Neuronal stem cell (in vitro differentiated cells): ENCODE data around the gene FAM107A.
A peak's percentile ranks its signal among the peaks of the same experiment; 100 is the strongest.

Experiments
- DNase-seq: peaks from one replicate; pipeline ENCODE4 v3.0.0-alpha.2; 2013; ENCODE audit warnings: low spot score
- H2AFZ ChIP-seq: one replicate; pipeline ENCODE4 v1.6.1; 2013; ENCODE audit warnings: mild to moderate bottlenecking, low read length, inconsistent platforms
- H2AK5ac ChIP-seq: 2 replicates; pipeline ENCODE4 v1.6.1; 2013; ENCODE audit warnings: low read depth, mild to moderate bottlenecking, inconsistent platforms, low read length, moderate library complexity, mixed read lengths
- H2BK120ac ChIP-seq: 2 replicates; pipeline ENCODE4 v1.6.1; 2013; ENCODE audit warnings: low read depth, mild to moderate bottlenecking, inconsistent platforms, low read length, moderate library complexity, mixed read lengths
- H2BK12ac ChIP-seq: one replicate; pipeline ENCODE4 v1.6.1; 2013; ENCODE audit warnings: low read length, inconsistent platforms
- H2BK15ac ChIP-seq: 2 replicates; pipeline ENCODE4 v1.6.1; 2013; ENCODE audit warnings: mild to moderate bottlenecking, low read length, inconsistent platforms, mixed read lengths
- H2BK5ac ChIP-seq: one replicate; pipeline ENCODE4 v1.6.1; 2013; ENCODE audit warnings: inconsistent platforms, mild to moderate bottlenecking, low read length, moderate library complexity
- H3K14ac ChIP-seq: one replicate; pipeline ENCODE4 v1.6.1; 2013; ENCODE audit warnings: low read length, inconsistent platforms
- H3K18ac ChIP-seq: 2 replicates; pipeline ENCODE4 v1.6.1; 2013; ENCODE audit warnings: low read length, inconsistent platforms
- H3K23ac ChIP-seq: 2 replicates; pipeline ENCODE4 v1.6.1; 2013; ENCODE audit warnings: low read depth, mild to moderate bottlenecking, mixed read lengths, low read length, inconsistent platforms; ENCODE audit not compliant: poor library complexity
- H3K27ac ChIP-seq: replicated peaks from 3 replicates; pipeline ENCODE4 v1.5.1; 2013; ENCODE audit warnings: low read length, inconsistent platforms
- H3K27me3 ChIP-seq, 3 experiments: 2 replicates each; pipeline ENCODE4 v1.6.1; 2013; ENCODE audit warnings: low read length in 3 of 3, mild to moderate bottlenecking in 2 of 3, inconsistent platforms in 1 of 3, low read depth in 1 of 3, mixed read lengths in 1 of 3, moderate library complexity in 1 of 3; ENCODE audit not compliant: control insufficient read depth in 3 of 3, insufficient read depth in 3 of 3
- H3K36me3 ChIP-seq, 2 donors: replicated peaks in 1 of 2; 2 replicates each; pipeline ENCODE4 v1.6.1; 2013; ENCODE audit warnings: low read length in 2 of 2; ENCODE audit not compliant: control insufficient read depth in 2 of 2, insufficient read depth in 2 of 2
- H3K4ac ChIP-seq: 2 replicates; pipeline ENCODE4 v1.6.1; 2013; ENCODE audit warnings: inconsistent platforms, mild to moderate bottlenecking, low read length, moderate library complexity
- H3K4me1 ChIP-seq, 2 donors: 1 replicate in 1 of 2; 2 replicates in 1 of 2; pipeline ENCODE4 v1.6.1; 2013; ENCODE audit warnings: low read length in 2 of 2, low read depth in 1 of 2; ENCODE audit not compliant: control insufficient read depth in 2 of 2, insufficient read depth in 1 of 2
- H3K4me2 ChIP-seq: one replicate; pipeline ENCODE4 v1.6.1; 2013; ENCODE audit warnings: mild to moderate bottlenecking, low read length, inconsistent platforms; ENCODE audit not compliant: insufficient read depth, poor library complexity, severe bottlenecking
- H3K4me3 ChIP-seq, 2 donors: 2 replicates each; pipeline ENCODE4 v1.5.1; 2013; ENCODE audit warnings: low read length in 2 of 2, mild to moderate bottlenecking in 2 of 2, inconsistent platforms in 1 of 2, moderate library complexity in 1 of 2
- H3K79me1 ChIP-seq: one replicate; pipeline ENCODE4 v1.6.1; 2013; ENCODE audit warnings: low read depth, mild to moderate bottlenecking, inconsistent platforms, low read length, moderate library complexity
- H3K9ac ChIP-seq: one replicate; pipeline ENCODE4 v1.6.1; 2013; ENCODE audit warnings: mild to moderate bottlenecking, low read depth, low read length, inconsistent platforms; ENCODE audit not compliant: poor library complexity
- H3K9me3 ChIP-seq, 2 donors: replicated peaks in 1 of 2; 2 replicates each; pipeline versions ENCODE3 to v1.6.1; 2013; ENCODE audit warnings: low read length in 2 of 2, mild to moderate bottlenecking in 2 of 2, inconsistent platforms in 1 of 2, low read depth in 1 of 2, mixed read lengths in 1 of 2, moderate library complexity in 1 of 2; ENCODE audit not compliant: control insufficient read depth in 2 of 2, insufficient read depth in 1 of 2
- H4K8ac ChIP-seq: one replicate; pipeline ENCODE4 v1.6.1; 2013; ENCODE audit warnings: low read depth, mild to moderate bottlenecking, inconsistent platforms, low read length, moderate library complexity
- H4K91ac ChIP-seq: one replicate; pipeline ENCODE4 v1.6.1; 2013; ENCODE audit warnings: low read length, low read depth, mild to moderate bottlenecking, inconsistent platforms; ENCODE audit not compliant: poor library complexity
- WGBS, 2 donors: extraction: QIAGEN DNeasy Blood & Tissue Kit; methylation state at CpG; one replicate each; pipeline ENCODE4 v1.1.7; 2013; ENCODE audit warnings: missing lambda C conversion rate in 2 of 2, mixed read lengths in 1 of 2; ENCODE audit not compliant: insufficient read length in 2 of 2, insufficient replicate concordance in 1 of 2; ENCODE audit errors: extremely low coverage in 2 of 2; 5-methylcytosine and 5-hydroxymethylcytosine counted together

The FAM107A gene

GRCh38 chr3:58620421-58620820 is 43.2 kb upstream of the FAM107A start:
- peak overlapping the region; percentile 9 for H2BK15ac ChIP-seq
- H3K14ac ChIP-seq: no peak overlapping the region
- no peak overlapping the region for H3K27ac ChIP-seq
- H4K8ac ChIP-seq: no peak overlapping the region
- H3K4ac ChIP-seq: no peak overlapping the region
- no peak overlapping the region for H2BK12ac ChIP-seq
- H3K36me3 ChIP-seq: no peaks in the 10 kb centered on the region
- H3K4me3 ChIP-seq: no peak overlapping the region
- H2BK5ac ChIP-seq: no peak overlapping the region
- peaks cover 18% of the 10 kb centered on the region in 2 donors for H3K4me1 ChIP-seq
- no peak overlapping the region for H2BK120ac ChIP-seq
- H4K91ac ChIP-seq: no peak overlapping the region
- DNase-seq: no peak
- H3K23ac ChIP-seq: no peak overlapping the region
- H3K9me3 ChIP-seq: peaks cover 0 to 2% of the 10 kb centered on the region in 2 donors
- H3K79me1 ChIP-seq: no peaks in the 10 kb centered on the region
- H3K4me2 ChIP-seq: no peak overlapping the region
- H2AFZ ChIP-seq: no peak overlapping the region
- peak overlapping the region; percentile 73 for H2AK5ac ChIP-seq
- no peak overlapping the region for H3K18ac ChIP-seq
- no CpG with 5 or more reads among the region's 8 CpGs for whole genome bisulfite sequencing, 2 donors
- no peak overlapping the region for H3K9ac ChIP-seq
- H3K27me3 ChIP-seq: no peaks in the 10 kb centered on the region

DNA sequence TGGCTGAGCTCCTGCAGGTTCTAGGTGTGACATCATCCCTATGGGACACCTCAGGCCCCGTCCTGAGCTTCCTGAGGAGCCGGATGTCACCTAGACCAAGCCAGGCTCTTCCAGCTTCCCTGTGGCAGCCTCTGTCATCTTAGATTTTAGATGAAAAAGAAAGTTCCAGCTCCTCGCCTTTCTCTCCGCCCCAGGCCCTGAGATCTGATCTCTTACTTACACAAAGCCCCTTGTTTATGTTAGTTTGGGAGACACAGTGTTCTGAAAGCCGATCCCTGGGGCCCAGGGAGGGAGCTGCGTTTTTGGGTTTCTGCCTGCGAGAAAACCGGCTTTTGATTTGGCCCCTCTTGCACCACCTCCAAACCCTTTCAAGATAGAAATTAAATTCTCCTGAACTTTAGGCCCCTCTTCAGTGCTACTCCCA is 40.2 kb upstream of the FAM107A start:
- no CpG with 5 or more reads among the region's 8 CpGs for WGBS, 2 donors
- Histone ChIP-seq H2BK12ac (no peak overlapping the region), H3K9me3 (no peaks in the 10 kb centered on the region), H3K4ac (no peak overlapping the region), H3K18ac (no peak overlapping the region), H2AK5ac (no peak overlapping the region), H2BK120ac (no peak overlapping the region), H2BK5ac (no peak overlapping the region), H3K14ac (no peak overlapping the region), H3K9ac (no peak overlapping the region), H3K4me1 (peaks cover 12 to 16% of the 10 kb centered on the region in 2 donors), H4K91ac (no peak overlapping the region), H3K79me1 (no peaks in the 10 kb centered on the region), H3K27ac (no peak overlapping the region), H3K23ac (no peak overlapping the region), H3K36me3 (no peaks in the 10 kb centered on the region), H3K4me3 (no peak overlapping the region), H3K27me3 (no peaks in the 10 kb centered on the region), H4K8ac (no peak overlapping the region), H2BK15ac (no peak overlapping the region), H2AFZ (peak overlapping the region; percentile 77), H3K4me2 (peak overlapping the region; percentile 21)
- DNase-seq: no peak

DNA sequence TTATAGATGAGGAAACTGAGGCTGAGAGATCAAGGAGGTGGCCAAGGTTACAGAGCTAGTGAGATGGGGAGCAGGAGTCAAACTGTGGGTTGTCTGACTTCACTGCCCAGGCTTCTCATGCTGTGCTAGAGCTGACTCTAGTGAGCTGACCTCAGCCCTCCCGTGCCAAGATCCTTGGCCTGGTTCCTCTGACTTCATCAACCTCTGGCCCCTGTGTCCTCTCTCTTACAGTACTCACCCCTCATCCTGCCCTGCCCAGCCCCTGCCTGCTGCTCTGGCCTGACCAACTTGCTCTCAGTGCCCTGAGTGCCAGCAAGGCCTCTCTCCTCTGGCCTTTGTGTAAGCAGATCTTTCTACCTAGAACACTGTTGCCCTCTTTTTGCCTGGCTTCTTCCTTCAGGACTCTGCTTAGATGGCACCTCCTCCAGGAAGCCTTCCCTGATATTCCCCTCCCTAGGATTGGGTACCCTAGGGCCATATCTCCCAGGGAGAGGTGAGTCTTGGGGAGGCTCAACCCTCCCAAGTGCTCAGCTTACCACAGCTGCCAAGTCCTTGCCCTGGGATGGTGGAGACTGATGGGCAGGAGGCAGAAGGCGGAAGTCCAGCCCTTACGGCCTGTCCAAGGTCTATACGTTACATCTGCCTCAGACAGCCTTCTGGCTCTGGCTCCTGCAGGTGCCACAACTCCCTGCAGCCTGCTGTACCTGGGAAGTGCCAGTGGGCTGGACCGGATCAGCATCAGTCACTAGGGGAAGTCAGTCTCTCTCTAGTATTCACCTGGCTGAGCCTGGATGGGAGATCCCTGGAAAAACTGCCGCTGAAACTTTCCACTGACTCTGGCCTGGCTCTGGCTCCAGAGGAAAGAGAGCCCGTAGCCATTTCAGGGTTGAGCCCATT is 36.3 kb upstream of the FAM107A start:
- peak overlapping the region; percentile 65 for H2BK12ac ChIP-seq
- H3K4me2 ChIP-seq: no peak overlapping the region
- H3K4me1 ChIP-seq: peaks cover 0 to 7% of the 10 kb centered on the region in 2 donors
- H3K4me3 ChIP-seq: no peak overlapping the region
- no peaks in the 10 kb centered on the region for H3K36me3 ChIP-seq
- H3K27ac ChIP-seq: no peak overlapping the region
- H3K9ac ChIP-seq: peak overlapping the region; percentile 24
- H3K79me1 ChIP-seq: no peaks in the 10 kb centered on the region
- no peak overlapping the region for H3K14ac ChIP-seq
- peak overlapping the region; percentile 74 for H3K18ac ChIP-seq
- no peaks in the 10 kb centered on the region for H3K9me3 ChIP-seq
- peak overlapping the region; percentile 59 for H4K91ac ChIP-seq
- H2AK5ac ChIP-seq: peak overlapping the region; percentile 65
- H3K27me3 ChIP-seq: no peaks in the 10 kb centered on the region
- no peak overlapping the region for H2BK5ac ChIP-seq
- H4K8ac ChIP-seq: no peak overlapping the region
- DNase-seq: no peak
- no CpG with 5 or more reads among the region's 7 CpGs for WGBS, 2 donors
- no peak overlapping the region for H3K23ac ChIP-seq
- H2AFZ ChIP-seq: peak overlapping the region; percentile 24
- peak overlapping the region; percentile 75 for H2BK15ac ChIP-seq
- H2BK120ac ChIP-seq: no peak overlapping the region
- no peak overlapping the region for H3K4ac ChIP-seq

DNA sequence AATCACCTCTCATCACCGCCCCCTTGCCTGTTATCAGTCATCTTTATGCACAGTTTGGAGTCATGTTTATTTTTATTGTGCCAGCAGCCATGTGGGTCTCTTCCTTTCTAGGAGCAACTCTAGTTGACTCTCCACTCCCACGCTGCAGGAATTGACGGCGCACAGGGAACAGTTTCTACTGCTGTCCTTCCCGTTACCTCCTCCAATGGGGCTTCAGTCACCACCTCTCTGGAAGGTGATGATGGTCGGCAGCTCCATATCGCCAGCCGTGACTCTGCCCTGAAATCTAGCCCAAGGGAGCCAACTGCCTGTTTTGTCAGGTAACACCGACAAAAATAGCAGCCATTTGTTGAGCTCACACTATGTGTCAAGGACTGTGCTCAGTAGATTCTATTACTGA is 35.6 kb upstream of the FAM107A start:
- no peaks in the 10 kb centered on the region for H3K27me3 ChIP-seq
- no peak overlapping the region for H3K4me3 ChIP-seq
- no peak overlapping the region for H2AK5ac ChIP-seq
- no peaks in the 10 kb centered on the region for H3K9me3 ChIP-seq
- no peaks in the 10 kb centered on the region for H3K36me3 ChIP-seq
- no peak overlapping the region for H3K14ac ChIP-seq
- no peak for DNase-seq
- no peak overlapping the region for H2BK15ac ChIP-seq
- H3K4me1 ChIP-seq: peaks cover 0 to 7% of the 10 kb centered on the region in 2 donors
- H2BK12ac ChIP-seq: no peak overlapping the region
- H4K8ac ChIP-seq: no peak overlapping the region
- no peak overlapping the region for H3K23ac ChIP-seq
- no peak overlapping the region for H2AFZ ChIP-seq
- no peak overlapping the region for H3K27ac ChIP-seq
- H2BK5ac ChIP-seq: no peak overlapping the region
- no peak overlapping the region for H3K4ac ChIP-seq
- H3K79me1 ChIP-seq: no peaks in the 10 kb centered on the region
- no peak overlapping the region for H4K91ac ChIP-seq
- no peak overlapping the region for H2BK120ac ChIP-seq
- H3K18ac ChIP-seq: no peak overlapping the region
- H3K9ac ChIP-seq: no peak overlapping the region
- no peak overlapping the region for H3K4me2 ChIP-seq
- WGBS, 2 donors: no CpG with 5 or more reads among the region's 9 CpGs
